ENCODE measurements around the gene JAKMIP1. TPM values are rescaled to one million over a fixed set of nuclear protein-coding genes. Genes with fewer than 3 reads are reported as not detected.

Gene JAKMIP1
- polyA plus RNA-seq, 3 donors: 0.08 TPM; not detected in 2

DNA sequence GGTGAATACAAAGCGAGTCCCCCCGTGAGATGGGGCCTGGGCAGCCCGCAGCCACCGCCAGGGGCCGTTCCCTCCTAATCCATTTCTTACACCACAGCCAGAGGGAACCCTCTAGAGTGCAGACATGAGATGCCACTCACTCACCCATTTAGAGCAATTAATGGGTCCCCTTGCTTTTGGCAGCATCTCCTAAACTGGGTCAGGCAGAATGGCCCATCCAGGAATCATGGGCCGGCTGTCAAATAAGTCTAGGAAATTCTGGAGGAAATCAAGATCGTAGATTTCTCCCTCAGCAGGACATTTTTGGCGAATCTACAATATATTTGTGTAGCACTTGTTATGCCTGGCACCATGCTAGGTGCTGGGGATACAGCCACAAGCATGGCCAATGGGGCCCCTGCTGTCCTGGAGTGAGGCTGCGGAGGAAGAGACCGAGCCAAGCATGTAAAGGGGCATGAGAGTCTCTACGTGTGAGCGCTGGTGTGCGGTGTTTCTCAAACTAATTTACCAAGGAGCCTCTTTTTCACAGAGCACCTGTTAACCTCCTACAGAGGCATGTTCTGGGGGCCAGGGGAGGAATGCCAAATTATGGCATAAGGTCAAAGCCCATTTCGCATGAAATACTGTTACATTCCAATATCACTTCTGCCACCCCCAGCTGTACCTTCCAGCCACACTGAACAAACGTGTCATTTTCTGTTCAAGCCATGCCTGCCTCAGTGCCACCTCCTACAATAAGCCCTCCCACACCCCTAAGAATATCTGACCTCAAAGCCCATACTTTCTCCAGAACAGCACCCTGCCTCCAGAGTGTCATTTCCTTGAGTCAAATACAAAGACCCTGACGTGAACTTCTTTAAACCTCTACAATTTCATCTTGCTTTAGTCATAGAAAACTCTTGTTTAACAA is 28.1 kb upstream of the JAKMIP1 start:
- Histone ChIP-seq H3K79me2 (ENCODE audit: insufficient read depth, low read length) (no peaks in the 10 kb centered on the region), H3K4me1 (ENCODE audit: control insufficient read depth in 1 of 2, insufficient read depth in 2 of 2, low read length in 2 of 2) (no peaks in the 10 kb centered on the region), H4K20me1 (ENCODE audit: insufficient read depth, low read length) (no peaks in the 10 kb centered on the region), H3K9ac (ENCODE audit: insufficient read depth, low read length, poor library complexity, severe bottlenecking) (no peak overlapping the region), H3K4me3 (replicated peaks in 1 of 3; ENCODE audit: low read depth in 2 of 3, low read length in 3 of 3) (no peak overlapping the region), H3K4me2 (replicated peaks; ENCODE audit: extremely low read depth, low read length, poor library complexity, severe bottlenecking) (no peak overlapping the region), H3K36me3 (replicated peaks in 1 of 2; ENCODE audit: control insufficient read depth in 1 of 2, insufficient read depth in 2 of 2, low read length in 2 of 2) (no peaks in the 10 kb centered on the region), H3K27me3 (ENCODE audit: control insufficient read depth in 2 of 2, insufficient read depth in 2 of 2, low read length in 2 of 2) (peaks cover 2 to 8% of the 10 kb centered on the region in 2 donors), H2AFZ (ENCODE audit: insufficient read depth, low read depth, low read length, poor library complexity, severe bottlenecking) (no peak overlapping the region), H3K9me3 (replicated peaks in 1 of 2; ENCODE audit: control insufficient read depth in 1 of 2, insufficient read depth in 1 of 2, low read length in 2 of 2) (no peaks in the 10 kb centered on the region), H3K27ac (ENCODE audit: low read depth in 1 of 2, low read length in 2 of 2) (no peak overlapping the region)
- H3K4me3 Mint-ChIP-seq: no peak overlapping the region
- H3K27ac Mint-ChIP-seq: no peak overlapping the region
- TF ChIP-seq, protein P1, sequence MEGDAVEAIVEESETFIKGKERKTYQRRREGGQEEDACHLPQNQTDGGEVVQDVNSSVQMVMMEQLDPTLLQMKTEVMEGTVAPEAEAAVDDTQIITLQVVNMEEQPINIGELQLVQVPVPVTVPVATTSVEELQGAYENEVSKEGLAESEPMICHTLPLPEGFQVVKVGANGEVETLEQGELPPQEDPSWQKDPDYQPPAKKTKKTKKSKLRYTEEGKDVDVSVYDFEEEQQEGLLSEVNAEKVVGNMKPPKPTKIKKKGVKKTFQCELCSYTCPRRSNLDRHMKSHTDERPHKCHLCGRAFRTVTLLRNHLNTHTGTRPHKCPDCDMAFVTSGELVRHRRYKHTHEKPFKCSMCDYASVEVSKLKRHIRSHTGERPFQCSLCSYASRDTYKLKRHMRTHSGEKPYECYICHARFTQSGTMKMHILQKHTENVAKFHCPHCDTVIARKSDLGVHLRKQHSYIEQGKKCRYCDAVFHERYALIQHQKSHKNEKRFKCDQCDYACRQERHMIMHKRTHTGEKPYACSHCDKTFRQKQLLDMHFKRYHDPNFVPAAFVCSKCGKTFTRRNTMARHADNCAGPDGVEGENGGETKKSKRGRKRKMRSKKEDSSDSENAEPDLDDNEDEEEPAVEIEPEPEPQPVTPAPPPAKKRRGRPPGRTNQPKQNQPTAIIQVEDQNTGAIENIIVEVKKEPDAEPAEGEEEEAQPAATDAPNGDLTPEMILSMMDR (IDR thresholded peaks at IDR 0.05): no peak
- peaks cover 0 to 13% (median 10%) of the 10 kb centered on the region in 3 donors for H3K27me3 Mint-ChIP-seq (ENCODE audit: low read depth in 3 of 3)
- no peaks in the 10 kb centered on the region for H3K4me1 Mint-ChIP-seq
- DNase-seq: no peak
- intact Hi-C loops (cut with micrococcal nuclease): no loop called here
- WGBS (ENCODE audit: insufficient coverage): 71% methylated on average over 8 of the region's 16 CpGs
- H3K9me3 Mint-ChIP-seq: peaks cover 0 to 4% (median 0%) of the 10 kb centered on the region in 7 donors
- H3K36me3 Mint-ChIP-seq: no peaks in the 10 kb centered on the region

GRCh38 chr4:6227412-6228157 is 27.2 kb upstream of the JAKMIP1 start:
- Histone ChIP-seq H2AFZ (ENCODE audit: insufficient read depth, low read depth, low read length, poor library complexity, severe bottlenecking) (no peak overlapping the region), H3K4me1 (ENCODE audit: control insufficient read depth in 1 of 2, insufficient read depth in 2 of 2, low read length in 2 of 2) (no peaks in the 10 kb centered on the region), H3K79me2 (ENCODE audit: insufficient read depth, low read length) (no peaks in the 10 kb centered on the region), H3K36me3 (replicated peaks in 1 of 2; ENCODE audit: control insufficient read depth in 1 of 2, insufficient read depth in 2 of 2, low read length in 2 of 2) (no peaks in the 10 kb centered on the region), H3K4me2 (replicated peaks; ENCODE audit: extremely low read depth, low read length, poor library complexity, severe bottlenecking) (no peak overlapping the region), H3K27me3 (ENCODE audit: control insufficient read depth in 2 of 2, insufficient read depth in 2 of 2, low read length in 2 of 2) (peaks cover 7 to 15% of the 10 kb centered on the region in 2 donors), H3K27ac (ENCODE audit: low read depth in 1 of 2, low read length in 2 of 2) (no peak overlapping the region), H3K9me3 (replicated peaks in 1 of 2; ENCODE audit: control insufficient read depth in 1 of 2, insufficient read depth in 1 of 2, low read length in 2 of 2) (peaks cover 3 to 5% of the 10 kb centered on the region in 2 donors), H3K9ac (ENCODE audit: insufficient read depth, low read length, poor library complexity, severe bottlenecking) (no peak overlapping the region), H3K4me3 (replicated peaks in 1 of 3; ENCODE audit: low read depth in 2 of 3, low read length in 3 of 3) (no peak overlapping the region), H4K20me1 (ENCODE audit: insufficient read depth, low read length) (no peaks in the 10 kb centered on the region)
- no peaks in the 10 kb centered on the region for H3K4me1 Mint-ChIP-seq
- no peak overlapping the region for H3K27ac Mint-ChIP-seq
- DNase-seq: no peak
- WGBS (ENCODE audit: insufficient coverage): 81% methylated on average over 6 of the region's 12 CpGs
- peaks cover 5 to 21% (median 17%) of the 10 kb centered on the region in 3 donors for H3K27me3 Mint-ChIP-seq (ENCODE audit: low read depth in 3 of 3)
- H3K9me3 Mint-ChIP-seq: peaks cover 1 to 10% (median 6%) of the 10 kb centered on the region in 7 donors
- no peak overlapping the region for H3K4me3 Mint-ChIP-seq
- intact Hi-C loops (cut with micrococcal nuclease): no loop called here
- peaks cover under 1% of the 10 kb centered on the region in 2 donors for H3K36me3 Mint-ChIP-seq
- TF ChIP-seq, protein P1 (IDR thresholded peaks at IDR 0.05): no peak

Data from CD14-positive monocyte (primary cell).